Measurements from ENCODE around the gene ATXN1.

ATXN1 gene

DNA sequence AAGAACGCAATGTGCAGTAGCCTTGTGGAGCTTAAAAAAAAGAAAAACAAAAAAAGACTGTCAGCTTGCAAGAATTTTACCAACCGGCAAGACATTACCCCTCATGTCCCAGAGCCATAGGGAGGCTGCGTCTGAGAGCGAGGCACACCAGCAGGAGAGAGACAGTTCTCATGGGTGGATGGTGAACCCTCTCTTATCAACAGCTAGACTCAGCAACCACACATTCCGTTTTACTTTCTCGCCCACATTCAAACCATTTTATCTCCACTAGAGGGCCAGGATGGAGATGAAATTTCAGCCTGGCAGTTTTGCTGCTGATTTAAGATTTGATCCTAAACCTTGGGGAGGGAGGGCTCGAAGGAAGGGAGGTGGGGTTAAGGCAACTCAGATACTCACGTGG, 247.0 kb downstream of the ATXN1 start:
- no peak overlapping the region for H2BK15ac ChIP-seq (ENCODE audit: low read depth, poor library complexity, severe bottlenecking)
- no peak overlapping the region for H3K23ac ChIP-seq (ENCODE audit: low read length in 2 of 2)
- peaks cover 2% of the 10 kb centered on the region for H3K4me1 ChIP-seq (ENCODE audit: control insufficient read depth, insufficient read depth, low read depth, low read length)
- no peak overlapping the region for H3K27ac ChIP-seq (ENCODE audit: low read length, poor library complexity, severe bottlenecking)
- H3K18ac ChIP-seq (ENCODE audit: low read depth in 1 of 2, low read length in 2 of 2) = no peak overlapping the region
- no peak overlapping the region for H2BK12ac ChIP-seq (ENCODE audit: low read length in 2 of 2)
- no peak overlapping the region for H4K91ac ChIP-seq (ENCODE audit: low read length)
- no peaks in the 10 kb centered on the region for H3K27me3 ChIP-seq (ENCODE audit: control insufficient read depth in 1 of 2, insufficient read depth in 1 of 2, low read length in 2 of 2)
- no peak overlapping the region for H3K9ac ChIP-seq (ENCODE audit: low read length)
- no peak overlapping the region for H3K4me2 ChIP-seq (ENCODE audit: low read length, poor library complexity, severe bottlenecking)
- H2AFZ ChIP-seq (ENCODE audit: low read depth, low read length) = no peak overlapping the region
- peaks cover 3 to 14% of the 10 kb centered on the region in 2 experiments for H3K36me3 ChIP-seq (ENCODE audit: control insufficient read depth in 1 of 2, insufficient read depth in 2 of 2, low read depth in 1 of 2, low read length in 2 of 2)
- DNase-seq = peak; percentile 64
- H3K14ac ChIP-seq (ENCODE audit: low read length in 2 of 2) = no peak overlapping the region
- H3K4me3 ChIP-seq (ENCODE audit: insufficient read depth in 1 of 2, low read depth in 1 of 2, low read length in 2 of 2) = no peak overlapping the region
- H2BK5ac ChIP-seq (ENCODE audit: low read depth, low read length, poor library complexity, severe bottlenecking) = no peak overlapping the region
- H2AK5ac ChIP-seq (ENCODE audit: low read length, severe bottlenecking) = no peak overlapping the region
- peaks cover 22% of the 10 kb centered on the region for H3K79me1 ChIP-seq (replicated peaks; ENCODE audit: low read length, poor library complexity, severe bottlenecking)
- H4K8ac ChIP-seq (ENCODE audit: low read length) = no peak overlapping the region
- no peak overlapping the region for H2BK120ac ChIP-seq (ENCODE audit: low read depth, low read length)
- no peak overlapping the region for H3K4ac ChIP-seq (ENCODE audit: low read depth in 1 of 2, low read length in 2 of 2)
- H3K9me3 ChIP-seq (ENCODE audit: control insufficient read depth, low read length) = no peaks in the 10 kb centered on the region
- WGBS = 75% methylated on average over 6 of the region's 8 CpGs

DNA sequence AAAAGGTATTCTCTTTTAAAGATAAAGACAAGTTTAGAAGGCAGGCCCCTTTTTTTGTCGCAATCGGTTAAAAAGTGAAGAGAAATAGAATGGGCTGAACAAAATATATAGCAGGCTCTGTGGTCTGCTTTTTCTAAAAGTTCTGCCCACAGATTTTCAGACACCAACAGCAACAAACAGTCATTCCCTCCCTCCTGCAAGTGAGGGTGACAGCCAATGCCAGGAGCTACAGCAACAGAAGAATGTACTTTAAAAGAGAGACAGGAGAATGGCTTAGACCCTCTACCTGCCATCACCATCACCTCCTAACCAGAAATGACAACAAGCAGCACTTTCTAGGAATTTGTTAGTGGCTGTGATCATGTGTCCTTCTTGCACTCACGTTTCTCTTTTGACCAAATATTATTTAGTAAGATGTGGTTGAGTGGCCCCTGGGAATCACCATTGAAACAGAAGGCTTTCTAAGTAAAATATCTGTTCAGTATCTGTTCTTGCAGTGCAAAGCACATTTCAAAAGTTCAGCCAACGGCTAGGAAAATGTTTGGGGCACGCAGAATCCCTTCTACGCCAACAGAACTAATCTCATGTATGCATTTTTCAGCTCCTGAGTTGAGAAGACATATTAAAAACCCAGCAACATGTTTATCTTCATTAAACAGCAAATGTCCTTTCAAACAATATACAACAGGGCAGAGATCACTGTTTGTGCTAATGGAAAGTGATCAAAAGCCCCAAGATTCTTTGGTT, 248.5 kb downstream of the ATXN1 start:
- H4K8ac ChIP-seq (ENCODE audit: low read length) = no peak overlapping the region
- no peak overlapping the region for H3K27ac ChIP-seq (ENCODE audit: low read length, poor library complexity, severe bottlenecking)
- H3K4me3 ChIP-seq (ENCODE audit: insufficient read depth in 1 of 2, low read depth in 1 of 2, low read length in 2 of 2) = no peak overlapping the region
- no peaks in the 10 kb centered on the region for H3K27me3 ChIP-seq (ENCODE audit: control insufficient read depth in 1 of 2, insufficient read depth in 1 of 2, low read length in 2 of 2)
- no peak overlapping the region for H3K14ac ChIP-seq (ENCODE audit: low read length in 2 of 2)
- H2BK12ac ChIP-seq (ENCODE audit: low read length in 2 of 2) = no peak overlapping the region
- H2AFZ ChIP-seq (ENCODE audit: low read depth, low read length) = no peak overlapping the region
- WGBS = 92% methylated on average over 3 of the region's 6 CpGs
- H4K91ac ChIP-seq (ENCODE audit: low read length) = no peak overlapping the region
- no peak overlapping the region for H3K18ac ChIP-seq (ENCODE audit: low read depth in 1 of 2, low read length in 2 of 2)
- H2BK5ac ChIP-seq (ENCODE audit: low read depth, low read length, poor library complexity, severe bottlenecking) = no peak overlapping the region
- H3K79me1 ChIP-seq (replicated peaks; ENCODE audit: low read length, poor library complexity, severe bottlenecking) = peaks cover 19% of the 10 kb centered on the region
- no peak overlapping the region for H2BK120ac ChIP-seq (ENCODE audit: low read depth, low read length)
- peaks cover 2% of the 10 kb centered on the region for H3K4me1 ChIP-seq (ENCODE audit: control insufficient read depth, insufficient read depth, low read depth, low read length)
- no peak overlapping the region for H3K9ac ChIP-seq (ENCODE audit: low read length)
- no peak overlapping the region for H3K23ac ChIP-seq (ENCODE audit: low read length in 2 of 2)
- no peaks in the 10 kb centered on the region for H3K9me3 ChIP-seq (ENCODE audit: control insufficient read depth, low read length)
- no peak for DNase-seq
- no peak overlapping the region for H2AK5ac ChIP-seq (ENCODE audit: low read length, severe bottlenecking)
- no peak overlapping the region for H2BK15ac ChIP-seq (ENCODE audit: low read depth, poor library complexity, severe bottlenecking)
- peaks cover 3 to 11% of the 10 kb centered on the region in 2 experiments for H3K36me3 ChIP-seq (ENCODE audit: control insufficient read depth in 1 of 2, insufficient read depth in 2 of 2, low read depth in 1 of 2, low read length in 2 of 2)
- H3K4me2 ChIP-seq (ENCODE audit: low read length, poor library complexity, severe bottlenecking) = no peak overlapping the region
- no peak overlapping the region for H3K4ac ChIP-seq (ENCODE audit: low read depth in 1 of 2, low read length in 2 of 2)

DNA sequence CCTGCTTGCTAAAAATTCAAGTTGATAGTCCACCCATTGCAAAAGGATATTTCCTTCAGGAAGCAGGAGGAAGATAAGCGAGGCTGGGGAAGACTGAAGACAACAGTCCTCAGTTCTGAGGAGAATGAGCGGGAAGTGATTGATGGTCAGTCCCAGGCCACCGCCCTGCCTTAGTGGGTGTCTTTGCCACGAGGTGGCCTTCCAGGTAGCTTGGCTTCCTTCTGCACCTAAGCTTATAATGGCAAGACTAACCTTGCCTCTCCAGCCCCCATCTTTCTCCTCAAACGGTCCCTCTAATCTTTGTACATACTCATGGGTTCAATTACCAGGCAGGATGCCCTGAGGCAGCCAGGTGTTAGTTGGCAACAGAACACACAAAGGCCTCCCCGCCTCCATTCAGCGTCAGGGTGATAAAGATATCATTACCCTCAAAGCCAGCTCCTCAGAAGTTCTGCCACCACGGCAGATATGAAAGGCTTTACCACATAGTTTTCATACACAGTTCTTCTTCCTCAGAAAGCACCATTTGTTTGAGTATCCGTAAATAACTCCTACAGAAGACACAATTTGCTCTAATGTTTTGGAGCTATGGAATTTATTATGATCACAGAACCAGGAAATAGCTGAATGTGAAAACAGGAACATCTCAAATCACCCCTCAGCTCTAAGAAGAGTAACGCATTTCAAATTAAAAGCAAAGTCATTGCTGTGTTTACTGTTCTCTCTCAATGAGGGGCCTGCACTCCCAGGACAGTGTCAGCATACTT, 249.4 kb downstream of the ATXN1 start:
- no peak for DNase-seq
- Histone ChIP-seq H3K18ac (ENCODE audit: low read depth in 1 of 2, low read length in 2 of 2) (peak overlapping the region in 1 of 2 experiments; percentile 28), H2AK5ac (ENCODE audit: low read length, severe bottlenecking) (no peak overlapping the region), H3K9ac (ENCODE audit: low read length) (no peak overlapping the region), H2BK15ac (ENCODE audit: low read depth, poor library complexity, severe bottlenecking) (no peak overlapping the region), H3K4ac (ENCODE audit: low read depth in 1 of 2, low read length in 2 of 2) (no peak overlapping the region), H3K23ac (ENCODE audit: low read length in 2 of 2) (no peak overlapping the region), H2BK5ac (ENCODE audit: low read depth, low read length, poor library complexity, severe bottlenecking) (no peak overlapping the region), H4K8ac (ENCODE audit: low read length) (peak overlapping the region; percentile 35), H3K4me2 (ENCODE audit: low read length, poor library complexity, severe bottlenecking) (no peak overlapping the region), H3K4me3 (ENCODE audit: insufficient read depth in 1 of 2, low read depth in 1 of 2, low read length in 2 of 2) (no peak overlapping the region), H4K91ac (ENCODE audit: low read length) (no peak overlapping the region), H2BK12ac (ENCODE audit: low read length in 2 of 2) (no peak overlapping the region), H3K27me3 (ENCODE audit: control insufficient read depth in 1 of 2, insufficient read depth in 1 of 2, low read length in 2 of 2) (no peaks in the 10 kb centered on the region), H3K79me1 (replicated peaks; ENCODE audit: low read length, poor library complexity, severe bottlenecking) (peaks cover 19% of the 10 kb centered on the region), H3K27ac (ENCODE audit: low read length, poor library complexity, severe bottlenecking) (no peak overlapping the region), H3K4me1 (ENCODE audit: control insufficient read depth, insufficient read depth, low read depth, low read length) (no peaks in the 10 kb centered on the region), H3K14ac (ENCODE audit: low read length in 2 of 2) (no peak overlapping the region), H2BK120ac (ENCODE audit: low read depth, low read length) (no peak overlapping the region), H2AFZ (ENCODE audit: low read depth, low read length) (no peak overlapping the region), H3K36me3 (ENCODE audit: control insufficient read depth in 1 of 2, insufficient read depth in 2 of 2, low read depth in 1 of 2, low read length in 2 of 2) (peaks cover 3 to 11% of the 10 kb centered on the region in 2 experiments), H3K9me3 (ENCODE audit: control insufficient read depth, low read length) (no peaks in the 10 kb centered on the region)
- 77% methylated on average over 8 of the region's 10 CpGs for WGBS

DNA sequence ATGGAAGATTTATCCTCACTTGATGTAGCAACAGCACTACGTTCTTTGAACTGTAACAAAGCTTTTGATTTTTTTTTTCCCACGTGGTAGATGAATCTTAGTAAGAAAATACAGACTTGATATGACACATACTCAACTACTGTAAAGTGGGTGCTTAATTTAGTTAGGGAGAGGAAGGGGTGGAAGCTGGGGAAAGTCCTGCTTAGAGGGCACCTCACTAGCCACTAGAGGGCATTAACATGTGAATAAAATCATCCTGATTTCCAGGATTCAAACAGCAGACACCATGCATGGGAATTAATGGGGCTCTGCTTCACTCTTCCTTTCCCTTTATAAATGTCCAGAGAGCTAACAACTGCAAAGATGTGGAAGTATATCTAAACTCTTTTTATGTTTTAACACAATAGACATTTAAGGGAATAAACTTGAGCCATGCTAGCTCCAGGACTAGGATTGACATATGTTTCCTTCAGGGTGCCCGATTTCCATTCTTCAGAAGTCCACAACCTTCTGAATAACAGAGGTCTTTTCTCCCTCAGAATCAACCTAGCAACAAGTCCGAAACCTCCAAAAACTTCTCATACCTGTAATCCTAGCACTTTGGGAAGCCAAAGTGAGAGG, 250.1 kb downstream of the ATXN1 start:
- no peak overlapping the region for H3K4me2 ChIP-seq (ENCODE audit: low read length, poor library complexity, severe bottlenecking)
- WGBS = 94% methylated on average over 2 of the region's 4 CpGs
- no peak overlapping the region for H3K4ac ChIP-seq (ENCODE audit: low read depth in 1 of 2, low read length in 2 of 2)
- no peak overlapping the region for H3K23ac ChIP-seq (ENCODE audit: low read length in 2 of 2)
- no peak overlapping the region for H2BK120ac ChIP-seq (ENCODE audit: low read depth, low read length)
- no peak overlapping the region for H4K91ac ChIP-seq (ENCODE audit: low read length)
- peaks cover 3 to 10% of the 10 kb centered on the region in 2 experiments for H3K36me3 ChIP-seq (ENCODE audit: control insufficient read depth in 1 of 2, insufficient read depth in 2 of 2, low read depth in 1 of 2, low read length in 2 of 2)
- H2BK12ac ChIP-seq (ENCODE audit: low read length in 2 of 2) = no peak overlapping the region
- no peak overlapping the region for H2AK5ac ChIP-seq (ENCODE audit: low read length, severe bottlenecking)
- no peak overlapping the region for H2BK15ac ChIP-seq (ENCODE audit: low read depth, poor library complexity, severe bottlenecking)
- no peak overlapping the region for H2AFZ ChIP-seq (ENCODE audit: low read depth, low read length)
- H3K79me1 ChIP-seq (replicated peaks; ENCODE audit: low read length, poor library complexity, severe bottlenecking) = peaks cover 17% of the 10 kb centered on the region
- H3K18ac ChIP-seq (ENCODE audit: low read depth in 1 of 2, low read length in 2 of 2) = no peak overlapping the region
- no peaks in the 10 kb centered on the region for H3K27me3 ChIP-seq (ENCODE audit: control insufficient read depth in 1 of 2, insufficient read depth in 1 of 2, low read length in 2 of 2)
- no peak overlapping the region for H3K4me3 ChIP-seq (ENCODE audit: insufficient read depth in 1 of 2, low read depth in 1 of 2, low read length in 2 of 2)
- H3K4me1 ChIP-seq (ENCODE audit: control insufficient read depth, insufficient read depth, low read depth, low read length) = no peaks in the 10 kb centered on the region
- DNase-seq = peak; percentile 49
- H3K9me3 ChIP-seq (ENCODE audit: control insufficient read depth, low read length) = no peaks in the 10 kb centered on the region
- no peak overlapping the region for H3K9ac ChIP-seq (ENCODE audit: low read length)
- no peak overlapping the region for H4K8ac ChIP-seq (ENCODE audit: low read length)
- no peak overlapping the region for H2BK5ac ChIP-seq (ENCODE audit: low read depth, low read length, poor library complexity, severe bottlenecking)
- H3K27ac ChIP-seq (ENCODE audit: low read length, poor library complexity, severe bottlenecking) = no peak overlapping the region
- no peak overlapping the region for H3K14ac ChIP-seq (ENCODE audit: low read length in 2 of 2)
